CD8-positive, alpha-beta memory T cell (primary cell): Measurements from ENCODE around the gene KHNYN. TPM values are rescaled to one million over a fixed set of nuclear protein-coding genes. Genes with fewer than 3 reads are reported as not detected.

Source experiments
- polyA plus RNA-seq: library from polyadenylated mRNA; unstranded; fragments of 300-500 nt; fragmentation: Illumina TruSeq; gene quantifications from one replicate; pipeline ENCODE4 v1.2.3, GENCODE V29; 2021
- total RNA-seq, 2 experiments: library from RNA; stranded (reverse); gene quantifications; one replicate each; pipeline ENCODE4 v1.2.3, GENCODE V29; 2021

The KHNYN gene
- total and polyA plus RNA-seq, 3 experiments from 2014 or later, result 21.1 to 72.3 (median 68.8) TPM

Other genes starting within 250 kb of the KHNYN start
- gene IPO4, start 241.1 kb upstream of the KHNYN start, total RNA-seq, result 100 to 1,000 TPM; 164 to 172 TPM
- 20.9 TPM for gene IPO4, start 241.1 kb upstream of the KHNYN start, polyA plus RNA-seq
- gene TM9SF1, start 234.5 kb upstream of the KHNYN start, total RNA-seq, result 10 to 100 TPM; 31.3 to 34.0 TPM
- gene TM9SF1, start 234.5 kb upstream of the KHNYN start, polyA plus RNA-seq, result 30.0 TPM
- gene TSSK4, start 224.3 kb upstream of the KHNYN start, total RNA-seq, result under 1 TPM; 0.26 to 0.44 TPM
- gene TSSK4, start 224.3 kb upstream of the KHNYN start, polyA plus RNA-seq, result 1.2 TPM
- gene CHMP4A, start 216.5 kb upstream of the KHNYN start, total RNA-seq, result 10 to 100 TPM; 86.4 to 87.6 TPM
- gene CHMP4A, start 216.5 kb upstream of the KHNYN start, polyA plus RNA-seq, result 159 TPM
- gene MDP1, start 213.9 kb upstream of the KHNYN start, total RNA-seq, result 10 to 100 TPM; 15.5 to 16.2 TPM
- 25.8 TPM for gene MDP1, start 213.9 kb upstream of the KHNYN start, polyA plus RNA-seq
- gene NEDD8, start 197.6 kb upstream of the KHNYN start, total RNA-seq, result 100 to 1,000 TPM; 232 to 240 TPM
- gene NEDD8, start 197.6 kb upstream of the KHNYN start, polyA plus RNA-seq, result 364 TPM
- gene GMPR2, start 197.0 kb upstream of the KHNYN start, total RNA-seq, result 10 to 100 TPM; 43.6 to 48.6 TPM
- gene GMPR2, start 197.0 kb upstream of the KHNYN start, polyA plus RNA-seq, result 96.8 TPM
- gene TINF2, start 187.3 kb upstream of the KHNYN start, total RNA-seq, result 100 to 1,000 TPM; 101 to 106 TPM
- 161 TPM for gene TINF2, start 187.3 kb upstream of the KHNYN start, polyA plus RNA-seq
- 1 to 10 TPM; 3.2 to 3.7 TPM for gene TGM1, start 166.8 kb upstream of the KHNYN start, total RNA-seq
- gene TGM1, start 166.8 kb upstream of the KHNYN start, polyA plus RNA-seq, result not detected
- gene RABGGTA, start 158.4 kb upstream of the KHNYN start, total RNA-seq, result 10 to 100 TPM; 41.0 to 41.8 TPM
- 37.7 TPM for gene RABGGTA, start 158.4 kb upstream of the KHNYN start, polyA plus RNA-seq
- gene DHRS1, start 130.2 kb upstream of the KHNYN start, total RNA-seq, result 1 to 10 TPM; 9.3 to 9.8 TPM
- 34.8 TPM for gene DHRS1, start 130.2 kb upstream of the KHNYN start, polyA plus RNA-seq
- gene NOP9, start 130.1 kb upstream of the KHNYN start, total RNA-seq, result 10 to 100 TPM; 44.1 to 47.1 TPM
- gene NOP9, start 130.1 kb upstream of the KHNYN start, polyA plus RNA-seq, result 2.1 TPM
- gene CIDEB, start 122.0 kb upstream of the KHNYN start, total RNA-seq, result 10 to 100 TPM; 12.4 to 12.7 TPM
- 27.5 TPM for gene CIDEB, start 122.0 kb upstream of the KHNYN start, polyA plus RNA-seq
- gene LTB4R2, start 119.8 kb upstream of the KHNYN start, total RNA-seq, result 1 to 10 TPM; 8.3 to 8.7 TPM
- gene LTB4R2, start 119.8 kb upstream of the KHNYN start, polyA plus RNA-seq, result 2.6 TPM
- 10 to 100 TPM in 1 of 2 experiments, 1 to 10 TPM in 1; 9.8 to 12.3 TPM for gene LTB4R, start 118.5 kb upstream of the KHNYN start, total RNA-seq
- gene LTB4R, start 118.5 kb upstream of the KHNYN start, polyA plus RNA-seq, result 10.3 TPM
- gene ADCY4, start 94.9 kb upstream of the KHNYN start, total RNA-seq, result 1 to 10 TPM in 1 of 2 experiments, under 1 TPM in 1; 0.84 to 1.5 TPM
- gene ADCY4, start 94.9 kb upstream of the KHNYN start, polyA plus RNA-seq, result 0.64 TPM
- gene RIPK3, start 90.0 kb upstream of the KHNYN start, total RNA-seq, result 10 to 100 TPM; 11.6 to 12.5 TPM
- 15.4 TPM for gene RIPK3, start 90.0 kb upstream of the KHNYN start, polyA plus RNA-seq
- 1 to 10 TPM in 1 of 2 experiments, under 1 TPM in 1; 0.81 to 1.5 TPM for gene NFATC4, start 61.8 kb upstream of the KHNYN start, total RNA-seq
- gene NFATC4, start 61.8 kb upstream of the KHNYN start, polyA plus RNA-seq, result not detected
- gene NYNRIN, start 31.0 kb upstream of the KHNYN start, total RNA-seq, result under 1 TPM; 0.02 to 0.04 TPM
- not detected for gene NYNRIN, start 31.0 kb upstream of the KHNYN start, polyA plus RNA-seq
- 1 to 10 TPM; 7.4 to 7.7 TPM for gene CBLN3, start 286 bp upstream of the KHNYN start, total RNA-seq
- not detected for gene CBLN3, start 286 bp upstream of the KHNYN start, polyA plus RNA-seq
- gene SDR39U1, start 12.8 kb downstream of the KHNYN start, total RNA-seq, result 10 to 100 TPM; 58.1 to 59.6 TPM
- 67.7 TPM for gene SDR39U1, start 12.8 kb downstream of the KHNYN start, polyA plus RNA-seq
- not detected for gene CMA1, start 78.3 kb downstream of the KHNYN start, total RNA-seq
- gene CMA1, start 78.3 kb downstream of the KHNYN start, polyA plus RNA-seq, result not detected
- not detected for gene CTSG, start 146.3 kb downstream of the KHNYN start, total RNA-seq
- gene CTSG, start 146.3 kb downstream of the KHNYN start, polyA plus RNA-seq, result not detected
- 100 to 1,000 TPM; 125 to 131 TPM for gene GZMH, start 179.7 kb downstream of the KHNYN start, total RNA-seq
- gene GZMH, start 179.7 kb downstream of the KHNYN start, polyA plus RNA-seq, result 336 TPM
- 1,000 to 10,000 TPM; 2,724 to 2,866 TPM for gene GZMB, start 204.2 kb downstream of the KHNYN start, total RNA-seq
- gene GZMB, start 204.2 kb downstream of the KHNYN start, polyA plus RNA-seq, result 78.6 TPM